ENCODE measurements around the gene GP9.

The GP9 gene

GRCh38 chr3:129019266-129019665 lies 41.3 kb upstream of the GP9 start:
- TF ChIP-seq MAX (IDR thresholded peaks at IDR 0.05; ENCODE audit: low read depth, low read length), result no peak
- DNase-seq (ENCODE audit: low read depth), result no peak
- H3K4me3 ChIP-seq (ENCODE audit: low read depth, low read length), result no peak overlapping the region

- no peak for DNase-seq (ENCODE audit: low read depth)
- TF ChIP-seq MAX (IDR thresholded peaks at IDR 0.05; ENCODE audit: low read depth, low read length) (no peak), CTCF (IDR thresholded peaks at IDR 0.05; ENCODE audit: low read depth, low read length) (no peak), MYC (IDR thresholded peaks at IDR 0.05; ENCODE audit: low read depth, low read length) (no peak), POLR2A (IDR thresholded peaks at IDR 0.05; ENCODE audit: extremely low read depth, insufficient read length) (no peak)
- no peak overlapping the region for H3K4me3 ChIP-seq (ENCODE audit: low read depth, low read length)
Measured at GRCh38 chr3:129020691-129021090, 39.9 kb upstream of the GP9 start.

GRCh38 chr3:129021140-129021551 lies 39.4 kb upstream of the GP9 start:
- no peak for DNase-seq (ENCODE audit: low read depth)
- no peak overlapping the region for H3K4me3 ChIP-seq (ENCODE audit: low read depth, low read length)
- TF ChIP-seq CTCF (IDR thresholded peaks at IDR 0.05; ENCODE audit: low read depth, low read length) (no peak), MAX (IDR thresholded peaks at IDR 0.05; ENCODE audit: low read depth, low read length) (no peak), MYC (IDR thresholded peaks at IDR 0.05; ENCODE audit: low read depth, low read length) (no peak), POLR2A (IDR thresholded peaks at IDR 0.05; ENCODE audit: extremely low read depth, insufficient read length) (no peak)

- H3K4me3 ChIP-seq (ENCODE audit: low read depth, low read length), result no peak overlapping the region
- DNase-seq (ENCODE audit: low read depth), result no peak
- TF ChIP-seq POLR2A (IDR thresholded peaks at IDR 0.05; ENCODE audit: extremely low read depth, insufficient read length) (no peak), MYC (IDR thresholded peaks at IDR 0.05; ENCODE audit: low read depth, low read length) (no peak), CTCF (IDR thresholded peaks at IDR 0.05; ENCODE audit: low read depth, low read length) (no peak), MAX (IDR thresholded peaks at IDR 0.05; ENCODE audit: low read depth, low read length) (no peak)
Measured at GRCh38 chr3:129022114-129023007, 38.2 kb upstream of the GP9 start.

GRCh38 chr3:129023008-129023358 lies 37.6 kb upstream of the GP9 start:
- no peak for DNase-seq (ENCODE audit: low read depth)
- TF ChIP-seq CTCF (IDR thresholded peaks at IDR 0.05; ENCODE audit: low read depth, low read length) (no peak), MYC (IDR thresholded peaks at IDR 0.05; ENCODE audit: low read depth, low read length) (no peak), MAX (IDR thresholded peaks at IDR 0.05; ENCODE audit: low read depth, low read length) (no peak), POLR2A (IDR thresholded peaks at IDR 0.05; ENCODE audit: extremely low read depth, insufficient read length) (no peak)

GRCh38 chr3:129023909-129024308 lies 36.7 kb upstream of the GP9 start:
- peak; percentile 6 for TF ChIP-seq CTCF (IDR thresholded peaks at IDR 0.05; ENCODE audit: low read depth, low read length)
- no peak for TF ChIP-seq MYC (IDR thresholded peaks at IDR 0.05; ENCODE audit: low read depth, low read length)
- TF ChIP-seq MAX (IDR thresholded peaks at IDR 0.05; ENCODE audit: low read depth, low read length), result no peak
- peak; percentile 39 for DNase-seq (ENCODE audit: low read depth)
- no peak overlapping the region for H3K4me3 ChIP-seq (ENCODE audit: low read depth, low read length)

More at GRCh38 chr3:129023008-129023358, 37.6 kb upstream of the GP9 start:
- H3K4me3 ChIP-seq (ENCODE audit: low read depth, low read length), result no peak overlapping the region
